ENCODE results near the gene TRAPPC10. TPM values are rescaled to one million over a fixed set of nuclear protein-coding genes. Genes with fewer than 3 reads are reported as not detected.

TRAPPC10 gene
- total and polyA plus RNA-seq, 9 of the 15 experiments (the other 6 are each of a cell fraction or from before 2014, with no cell fraction given), result 1.1 to 33.8 (median 24.3) TPM

DNA sequence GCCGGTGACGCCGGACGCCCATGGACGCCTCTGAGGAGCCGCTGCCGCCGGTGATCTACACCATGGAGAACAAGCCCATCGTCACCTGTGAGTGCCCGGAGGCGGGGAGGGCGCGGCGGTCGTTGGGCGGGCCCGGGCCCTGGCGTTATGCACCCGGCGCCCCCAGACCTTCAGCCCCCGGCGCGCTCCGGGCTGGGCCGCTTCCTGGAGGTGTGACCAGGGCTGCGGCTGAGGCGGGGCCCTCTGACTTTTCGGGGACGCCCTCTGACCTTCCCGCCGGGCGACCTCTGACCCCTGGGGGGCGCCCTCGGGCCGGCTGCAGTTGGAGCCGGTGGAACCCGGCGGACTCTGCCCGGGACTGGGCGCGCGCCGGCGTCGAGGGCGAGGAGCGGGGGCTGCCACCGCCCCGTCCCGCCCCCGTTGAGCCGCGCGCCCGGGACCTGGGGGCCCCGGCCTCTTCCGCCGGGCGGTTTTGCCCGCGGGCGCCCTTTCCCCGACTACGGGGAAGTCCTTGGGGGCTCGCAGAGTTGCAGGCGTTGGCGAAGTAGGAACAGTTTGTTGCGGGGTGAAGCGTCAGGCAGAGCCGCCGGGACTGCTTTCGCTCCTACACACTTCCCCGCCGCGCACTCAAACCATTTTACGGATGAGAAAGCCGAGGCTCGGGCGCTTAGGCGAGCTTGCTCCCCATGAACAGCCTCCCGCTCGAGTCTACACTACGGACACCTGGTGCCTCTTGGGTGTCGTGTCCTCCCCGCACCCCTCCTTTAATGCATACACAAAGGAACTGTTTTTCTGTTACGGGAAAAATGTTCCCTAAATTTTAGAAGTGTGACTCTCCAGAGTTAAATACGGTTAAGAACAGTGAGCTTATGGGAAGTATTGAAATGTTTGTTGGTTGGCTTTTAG lies 618 bp downstream of the TRAPPC10 start (continued):
- TF ChIP-seq, protein P1, sequence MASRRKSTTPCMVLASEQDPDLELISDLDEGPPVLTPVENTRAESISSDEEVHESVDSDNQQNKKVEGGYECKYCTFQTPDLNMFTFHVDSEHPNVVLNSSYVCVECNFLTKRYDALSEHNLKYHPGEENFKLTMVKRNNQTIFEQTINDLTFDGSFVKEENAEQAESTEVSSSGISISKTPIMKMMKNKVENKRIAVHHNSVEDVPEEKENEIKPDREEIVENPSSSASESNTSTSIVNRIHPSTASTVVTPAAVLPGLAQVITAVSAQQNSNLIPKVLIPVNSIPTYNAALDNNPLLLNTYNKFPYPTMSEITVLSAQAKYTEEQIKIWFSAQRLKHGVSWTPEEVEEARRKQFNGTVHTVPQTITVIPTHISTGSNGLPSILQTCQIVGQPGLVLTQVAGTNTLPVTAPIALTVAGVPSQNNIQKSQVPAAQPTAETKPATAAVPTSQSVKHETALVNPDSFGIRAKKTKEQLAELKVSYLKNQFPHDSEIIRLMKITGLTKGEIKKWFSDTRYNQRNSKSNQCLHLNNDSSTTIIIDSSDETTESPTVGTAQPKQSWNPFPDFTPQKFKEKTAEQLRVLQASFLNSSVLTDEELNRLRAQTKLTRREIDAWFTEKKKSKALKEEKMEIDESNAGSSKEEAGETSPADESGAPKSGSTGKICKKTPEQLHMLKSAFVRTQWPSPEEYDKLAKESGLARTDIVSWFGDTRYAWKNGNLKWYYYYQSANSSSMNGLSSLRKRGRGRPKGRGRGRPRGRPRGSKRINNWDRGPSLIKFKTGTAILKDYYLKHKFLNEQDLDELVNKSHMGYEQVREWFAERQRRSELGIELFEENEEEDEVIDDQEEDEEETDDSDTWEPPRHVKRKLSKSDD (conservative IDR thresholded peaks at IDR 0.05; ENCODE audit: low read length), result no peak
- TF ChIP-seq PPARD (CRISPR knock-in tag; IDR thresholded peaks at IDR 0.05) (no peak), CTCFL (IDR thresholded peaks at IDR 0.05; ENCODE audit: borderline replicate concordance, insufficient read depth, low read depth, low read length, poor library complexity, severe bottlenecking) (peak; percentile 21), RUNX1 (IDR thresholded peaks at IDR 0.05; ENCODE audit: low read depth) (no peak), GTF2E2 (tag; IDR thresholded peaks at IDR 0.05) (peak; percentile 21; the same call in 1 of the 2 replicates), NUFIP1 (IDR thresholded peaks at IDR 0.05; ENCODE audit: partially characterized antibody) (no peak), ZNF766 (CRISPR knock-in tag; conservative IDR thresholded peaks at IDR 0.05) (no peak), FOS (IDR thresholded peaks at IDR 0.05; ENCODE audit: extremely low read depth, insufficient read length) (no peak), MBD2 (IDR thresholded peaks at IDR 0.05; ENCODE audit: borderline replicate concordance, low read depth) (no peak), ERF (CRISPR knock-in tag; IDR thresholded peaks at IDR 0.05) (no peak), SMARCC2 (IDR thresholded peaks at IDR 0.05; ENCODE audit: low read depth) (no peak; the same call in 1 of the 2 replicates), LCOR (CRISPR knock-in tag; IDR thresholded peaks at IDR 0.05) (peak; percentile 83; the same call in 1 of the 2 replicates), ESRRA (IDR thresholded peaks at IDR 0.05; ENCODE audit: borderline replicate concordance, low read depth) (peak; percentile 98), SRSF1 (IDR thresholded peaks at IDR 0.05; ENCODE audit: low read depth, low read length) (no peak), NR4A1 (CRISPR knock-in tag; IDR thresholded peaks at IDR 0.05) (no peak), NR4A1 (tag; IDR thresholded peaks at IDR 0.05) (peak; percentile 71), TAF9B (IDR thresholded peaks at IDR 0.05; ENCODE audit: partially characterized antibody) (no peak), SUPT5H (IDR thresholded peaks at IDR 0.05) (no peak), ZNF140 (CRISPR knock-in tag; IDR thresholded peaks at IDR 0.05) (no peak), ZNF121 (CRISPR knock-in tag; conservative IDR thresholded peaks at IDR 0.05) (no peak), ZNF23 (CRISPR knock-in tag; IDR thresholded peaks at IDR 0.05) (no peak), HIVEP1 (CRISPR knock-in tag; IDR thresholded peaks at IDR 0.05) (0 out of 2 replicates have a peak, but pooled peaks have one; percentile 5)
- TF ChIP-seq, protein P2, sequence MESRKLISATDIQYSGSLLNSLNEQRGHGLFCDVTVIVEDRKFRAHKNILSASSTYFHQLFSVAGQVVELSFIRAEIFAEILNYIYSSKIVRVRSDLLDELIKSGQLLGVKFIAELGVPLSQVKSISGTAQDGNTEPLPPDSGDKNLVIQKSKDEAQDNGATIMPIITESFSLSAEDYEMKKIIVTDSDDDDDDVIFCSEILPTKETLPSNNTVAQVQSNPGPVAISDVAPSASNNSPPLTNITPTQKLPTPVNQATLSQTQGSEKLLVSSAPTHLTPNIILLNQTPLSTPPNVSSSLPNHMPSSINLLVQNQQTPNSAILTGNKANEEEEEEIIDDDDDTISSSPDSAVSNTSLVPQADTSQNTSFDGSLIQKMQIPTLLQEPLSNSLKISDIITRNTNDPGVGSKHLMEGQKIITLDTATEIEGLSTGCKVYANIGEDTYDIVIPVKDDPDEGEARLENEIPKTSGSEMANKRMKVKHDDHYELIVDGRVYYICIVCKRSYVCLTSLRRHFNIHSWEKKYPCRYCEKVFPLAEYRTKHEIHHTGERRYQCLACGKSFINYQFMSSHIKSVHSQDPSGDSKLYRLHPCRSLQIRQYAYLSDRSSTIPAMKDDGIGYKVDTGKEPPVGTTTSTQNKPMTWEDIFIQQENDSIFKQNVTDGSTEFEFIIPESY (CRISPR knock-in tag; IDR thresholded peaks at IDR 0.05), result no peak

Data from K562 (cell line).